Endothelial cell of umbilical vein (primary cell): Measurements from ENCODE around the gene IL4R. TPM values are rescaled to one million over a fixed set of nuclear protein-coding genes. Genes with fewer than 3 reads are reported as not detected.

ENCODE experiments used
- BruUV-seq: library from RNA; stranded (reverse); fragments of 400-500 nt; replicated peaks from 2 replicates; lab custom pipeline; 2021; lab: Mats Ljungman, UMichigan
- CTCF ChIA-PET: fragments of 300-600, 350-600 bp; sonication (Branson Sonifier 250); formaldehyde crosslinking; loops from one replicate; lab custom pipeline; 2021; ENCODE audit warnings: antibody characterized with exemption, inconsistent platforms; lab: Charles Lee
- POLR2A ChIA-PET: fragments of 300-600, 350-600 bp; sonication (Branson Sonifier 250); formaldehyde crosslinking; loops from one replicate; lab custom pipeline; 2021; ENCODE audit warnings: antibody characterized with exemption, inconsistent platforms; lab: Charles Lee
- DNase-seq: peaks from one replicate; pipeline ENCODE4 v3.0.0-alpha.2; 2011; ENCODE audit warnings: low read depth, low spot score
- FAIRE-seq: peaks from 2 replicates; lab custom pipeline; 2011; peaks lifted over from hg19 to GRCh38; lab: Jason Lieb, UNC
- H2AFZ ChIP-seq: 2 replicates; pipeline ENCODE4 v1.6.0; 2012; ENCODE audit warnings: low read depth, low read length, control low read depth, inconsistent platforms
- H3K27ac ChIP-seq: 2 replicates; pipeline ENCODE4 v1.5.1; 2011; ENCODE audit warnings: low read depth, mild to moderate bottlenecking, control low read depth, low read length, moderate library complexity; ENCODE audit not compliant: insufficient read depth
- H3K27me3 ChIP-seq, 2 experiments: 2 replicates each; pipeline versions ENCODE4 v1.6.0 to v1.6.1; 2011; ENCODE audit warnings: low read length in 2 of 2, mixed read lengths in 1 of 2; ENCODE audit not compliant: control insufficient read depth in 2 of 2, insufficient read depth in 2 of 2
- H3K36me3 ChIP-seq, 2 experiments: 2 replicates in 1 of 2; 3 replicates in 1 of 2; pipeline ENCODE4 v1.5.1; 2011; ENCODE audit warnings: low read length in 2 of 2, mild to moderate bottlenecking in 1 of 2, moderate library complexity in 1 of 2; ENCODE audit not compliant: control insufficient read depth in 2 of 2, insufficient read depth in 2 of 2; ENCODE audit errors: extremely low read depth in 1 of 2
- H3K4me1 ChIP-seq: 3 replicates; pipeline ENCODE4 v1.5.1; 2011; ENCODE audit warnings: mild to moderate bottlenecking, low read length; ENCODE audit not compliant: control insufficient read depth, insufficient read depth; ENCODE audit errors: extremely low read depth
- H3K4me2 ChIP-seq: 2 replicates; pipeline ENCODE4 v1.6.1; 2011; ENCODE audit warnings: low read length, control low read depth, mixed read lengths; ENCODE audit not compliant: insufficient read depth
- H3K4me3 ChIP-seq, 3 experiments: fragments of 200-600 bp in 1 of 3; sonication (generic), shearing (Covaris generic) in 1 of 3; replicated peaks in 1 of 3; 2 replicates each; pipeline ENCODE4 v1.5.1; 2011 to 2016; ENCODE audit warnings: control low read depth in 3 of 3, low read length in 3 of 3, mild to moderate bottlenecking in 2 of 3, inconsistent platforms in 1 of 3, low read depth in 1 of 3, moderate library complexity in 1 of 3; ENCODE audit not compliant: insufficient read depth in 1 of 3
- H3K79me2 ChIP-seq: 2 replicates; pipeline ENCODE4 v1.6.0; 2012; ENCODE audit warnings: low read length, inconsistent platforms; ENCODE audit not compliant: control insufficient read depth, insufficient read depth
- H3K9ac ChIP-seq: replicated peaks from 2 replicates; pipeline ENCODE3; 2011; ENCODE audit warnings: low read length, control low read depth; ENCODE audit not compliant: insufficient read depth; ENCODE audit errors: extremely low read depth
- H3K9me1 ChIP-seq: replicated peaks from 3 replicates; pipeline ENCODE4 v1.6.0; 2011; ENCODE audit warnings: mild to moderate bottlenecking, low read length; ENCODE audit not compliant: control insufficient read depth, insufficient read depth; ENCODE audit errors: extremely low read depth
- H3K9me3 ChIP-seq: replicated peaks from 2 replicates; pipeline ENCODE4 v1.5.1; 2012; ENCODE audit warnings: low read length, inconsistent platforms; ENCODE audit not compliant: control insufficient read depth, insufficient read depth
- H4K20me1 ChIP-seq: replicated peaks from 2 replicates; pipeline ENCODE3; 2011; ENCODE audit warnings: mild to moderate bottlenecking, low read length; ENCODE audit not compliant: control insufficient read depth, insufficient read depth; ENCODE audit errors: extremely low read depth
- CTCF ChIP-seq, 2 donors: IDR thresholded peaks; 1 replicate in 1 of 2; 2 replicates in 1 of 2; pipeline ENCODE4 v1.5.1; 2011; ENCODE audit warnings: low read length in 2 of 2, mild to moderate bottlenecking in 2 of 2, moderate library complexity in 2 of 2, control low read depth in 1 of 2, inconsistent platforms in 1 of 2, low read depth in 1 of 2; ENCODE audit not compliant: insufficient read depth in 1 of 2; ENCODE audit errors: extremely low read depth in 1 of 2
- EZH2 ChIP-seq: IDR thresholded peaks from 2 replicates; pipeline ENCODE4 v1.6.1; 2012; ENCODE audit warnings: borderline replicate concordance, low read depth, mild to moderate bottlenecking, moderate library complexity, low read length, inconsistent platforms; ENCODE audit not compliant: severe bottlenecking
- FOS ChIP-seq: IDR thresholded peaks from 2 replicates; pipeline ENCODE4 v1.6.1; 2011; ENCODE audit warnings: mild to moderate bottlenecking, low read length, moderate library complexity, borderline replicate concordance; ENCODE audit not compliant: insufficient read depth
- GATA2 ChIP-seq: IDR thresholded peaks from 2 replicates; pipeline ENCODE4 v1.7.0; 2011; ENCODE audit warnings: low read depth, mild to moderate bottlenecking, moderate library complexity, mixed read lengths, low read length; ENCODE audit not compliant: insufficient read length, insufficient read depth
- JUN ChIP-seq: IDR thresholded peaks from 2 replicates; pipeline ENCODE4 v1.6.1; 2011; ENCODE audit warnings: borderline replicate concordance, low read depth; ENCODE audit not compliant: insufficient read length, insufficient read depth
- MAX ChIP-seq: IDR thresholded peaks from 2 replicates; pipeline ENCODE4 v1.6.1; 2011; ENCODE audit not compliant: insufficient read depth, insufficient read length
- MYC ChIP-seq: IDR thresholded peaks from one replicate; pipeline ENCODE4 v1.6.1; 2011; ENCODE audit warnings: mild to moderate bottlenecking, low read depth, low read length
- POLR2A ChIP-seq: IDR thresholded peaks from 2 replicates; pipeline ENCODE4 v1.6.1; 2012; ENCODE audit warnings: low read depth, mild to moderate bottlenecking, control low read depth, low read length
- POLR2AphosphoS5 ChIP-seq: IDR thresholded peaks from 2 replicates; pipeline ENCODE4 v1.6.1; 2012; ENCODE audit warnings: low read depth, mild to moderate bottlenecking, control low read depth, low read length, moderate library complexity; ENCODE audit not compliant: insufficient read depth
- dilution Hi-C: fragments of 300-500 bp; cut with MboI; formaldehyde crosslinking; loops from one replicate; pipeline ENCODE4 v1.15.0; 2019; ENCODE audit warnings: low sequenced_read_pairs; ENCODE audit not compliant: extremely low pct_ligation_motif_present
- intact Hi-C: fragments of 100-400 bp; cut with micrococcal nuclease; formaldehyde crosslinking; loops from one replicate; pipeline ENCODE4 v1.10.0; 2022
- polyA plus RNA-seq, 4 experiments: library from polyadenylated mRNA; depleted of rRNA in 3 of 4; stranded (reverse) in 3 of 4; unstranded in 1 of 4; fragments of >200 nt; gene quantifications; 2 replicates each; pipeline versions ENCODE4 v1.2.1 to v1.2.3, GENCODE V29; 2011 to 2012; ENCODE audit warnings: missing spikeins in 1 of 4
- total RNA-seq: library from RNA; stranded (reverse); gene quantifications from 2 replicates; pipeline ENCODE4 v1.2.3, GENCODE V29; 2021

The IL4R gene
- total and polyA plus RNA-seq, 2 donors (not counting 3 experiments of a cell fraction or from before 2014, with no cell fraction given), result 138 to 139 TPM

GRCh38 chr16:27341971-27342370 lies 28.2 kb downstream of the IL4R start:
- ChIA-PET CTCF (interaction anchor here (0.9 to 3.5 kb wide), 4 partner anchors 8 to 120 kb away, joined by 3 to 17 read pairs (median 4); no protein-coding TSS in a partner anchor), POLR2A (no interaction called here)
- BruUV-seq, result no TSS peak
- Histone ChIP-seq H3K9me3 (no peaks in the 10 kb centered on the region), H3K4me2 (no peak overlapping the region), H3K36me3 (peaks cover 28 to 47% of the 10 kb centered on the region in 2 experiments), H3K9me1 (no peaks in the 10 kb centered on the region), H3K4me1 (no peaks in the 10 kb centered on the region), H3K27me3 (no peaks in the 10 kb centered on the region), H2AFZ (no peak overlapping the region), H3K9ac (no peak overlapping the region), H4K20me1 (no peaks in the 10 kb centered on the region), H3K4me3 (no peak overlapping the region), H3K79me2 (peaks cover 20% of the 10 kb centered on the region), H3K27ac (no peak overlapping the region)
- DNase-seq (no peak), FAIRE-seq (no peak)
- dilution Hi-C loops, result no loop called here
- intact Hi-C loops, result no loop called here
- TF ChIP-seq MAX (no peak), CTCF (IDR thresholded peaks at IDR 0.05; ENCODE audit: extremely low read depth in 1 of 2, insufficient read depth in 1 of 2, low read depth in 1 of 2, low read length in 2 of 2) (no peak), POLR2AphosphoS5 (no peak), POLR2A (no peak), FOS (no peak), MYC (no peak), EZH2 (no peak), JUN (no peak), GATA2 (no peak)
